Measurements from ENCODE around the gene UQCR10. TPM values are rescaled to one million over a fixed set of nuclear protein-coding genes. Genes with fewer than 3 reads are reported as not detected.

UQCR10 gene
- total RNA-seq, 1 experiment from 2014 or later: 119 TPM

GRCh38 chr22:29739346-29739875 lies 27.8 kb upstream of the UQCR10 start:
- Histone ChIP-seq H3K27me3 (replicated peaks; ENCODE audit: insufficient read depth, low read depth, low read length, poor library complexity) (no peaks in the 10 kb centered on the region), H3K4me1 (ENCODE audit: insufficient read depth, low read length, poor library complexity, severe bottlenecking) (no peaks in the 10 kb centered on the region), H3K36me3 (ENCODE audit: insufficient read depth, low read length, poor library complexity, severe bottlenecking) (no peaks in the 10 kb centered on the region), H3K27ac (ENCODE audit: low read depth, low read length, poor library complexity, severe bottlenecking) (no peak overlapping the region), H3K9me3 (ENCODE audit: low read depth, low read length, poor library complexity, severe bottlenecking) (no peaks in the 10 kb centered on the region), H3K4me3 (ENCODE audit: low read depth, low read length, poor library complexity, severe bottlenecking) (no peak overlapping the region)
- BruUV-seq (replicated peaks): no TSS peak
- CTCF ChIA-PET: interaction anchor here (0.5 kb wide), 1 partner anchor 1043 kb away, joined by 3 read pairs; no protein-coding TSS in a partner anchor
- TF ChIP-seq EZH2 (IDR thresholded peaks at IDR 0.05; ENCODE audit: borderline replicate concordance, low read depth, low read length, poor library complexity, severe bottlenecking) (no peak), CTCF (conservative IDR thresholded peaks at IDR 0.05; ENCODE audit: low read depth, low read length) (no peak)
- POLR2A ChIA-PET (ENCODE audit: low non-redundant PET): no interaction called here
- DNase-seq (ENCODE audit: low spot score): no peak
- intact Hi-C loops (cut with micrococcal nuclease; ENCODE audit: unreplicated experiment): no loop called here

GRCh38 chr22:29740216-29740615 lies 27.0 kb upstream of the UQCR10 start:
- H3K27me3 ChIP-seq (replicated peaks; ENCODE audit: insufficient read depth, low read depth, low read length, poor library complexity): no peaks in the 10 kb centered on the region
- H3K9me3 ChIP-seq (ENCODE audit: low read depth, low read length, poor library complexity, severe bottlenecking): no peaks in the 10 kb centered on the region
- CTCF ChIA-PET: no interaction called here
- H3K4me3 ChIP-seq (ENCODE audit: low read depth, low read length, poor library complexity, severe bottlenecking): no peak overlapping the region
- POLR2A ChIA-PET (ENCODE audit: low non-redundant PET): no interaction called here
- intact Hi-C loops (cut with micrococcal nuclease; ENCODE audit: unreplicated experiment): no loop called here
- no peak overlapping the region for H3K27ac ChIP-seq (ENCODE audit: low read depth, low read length, poor library complexity, severe bottlenecking)
- TF ChIP-seq EZH2 (IDR thresholded peaks at IDR 0.05; ENCODE audit: borderline replicate concordance, low read depth, low read length, poor library complexity, severe bottlenecking) (no peak), CTCF (conservative IDR thresholded peaks at IDR 0.05; ENCODE audit: low read depth, low read length) (no peak)
- DNase-seq (ENCODE audit: low spot score): no peak
- no TSS peak for BruUV-seq (replicated peaks)
- H3K4me1 ChIP-seq (ENCODE audit: insufficient read depth, low read length, poor library complexity, severe bottlenecking): no peaks in the 10 kb centered on the region
- H3K36me3 ChIP-seq (ENCODE audit: insufficient read depth, low read length, poor library complexity, severe bottlenecking): no peaks in the 10 kb centered on the region

GRCh38 chr22:29741926-29742325 lies 25.2 kb upstream of the UQCR10 start:
- Histone ChIP-seq H3K27me3 (replicated peaks; ENCODE audit: insufficient read depth, low read depth, low read length, poor library complexity) (no peaks in the 10 kb centered on the region), H3K4me3 (ENCODE audit: low read depth, low read length, poor library complexity, severe bottlenecking) (no peak overlapping the region), H3K4me1 (ENCODE audit: insufficient read depth, low read length, poor library complexity, severe bottlenecking) (no peaks in the 10 kb centered on the region), H3K36me3 (ENCODE audit: insufficient read depth, low read length, poor library complexity, severe bottlenecking) (no peaks in the 10 kb centered on the region), H3K9me3 (ENCODE audit: low read depth, low read length, poor library complexity, severe bottlenecking) (no peaks in the 10 kb centered on the region), H3K27ac (ENCODE audit: low read depth, low read length, poor library complexity, severe bottlenecking) (no peak overlapping the region)
- TF ChIP-seq EZH2 (IDR thresholded peaks at IDR 0.05; ENCODE audit: borderline replicate concordance, low read depth, low read length, poor library complexity, severe bottlenecking) (no peak), CTCF (conservative IDR thresholded peaks at IDR 0.05; ENCODE audit: low read depth, low read length) (no peak)
- POLR2A ChIA-PET (ENCODE audit: low non-redundant PET): no interaction called here
- no peak for DNase-seq (ENCODE audit: low spot score)
- BruUV-seq (replicated peaks): no TSS peak
- CTCF ChIA-PET: no interaction called here
- intact Hi-C loops (cut with micrococcal nuclease; ENCODE audit: unreplicated experiment): no loop called here
